ENCODE results near the gene RPL18A. TPM values are rescaled to one million over a fixed set of nuclear protein-coding genes. Genes with fewer than 3 reads are reported as not detected.
A peak's percentile ranks its signal among the peaks of the same experiment; 100 is the strongest.

RPL18A gene
- total RNA-seq, 1 donor from 2014 or later: 2,478 TPM

DNA sequence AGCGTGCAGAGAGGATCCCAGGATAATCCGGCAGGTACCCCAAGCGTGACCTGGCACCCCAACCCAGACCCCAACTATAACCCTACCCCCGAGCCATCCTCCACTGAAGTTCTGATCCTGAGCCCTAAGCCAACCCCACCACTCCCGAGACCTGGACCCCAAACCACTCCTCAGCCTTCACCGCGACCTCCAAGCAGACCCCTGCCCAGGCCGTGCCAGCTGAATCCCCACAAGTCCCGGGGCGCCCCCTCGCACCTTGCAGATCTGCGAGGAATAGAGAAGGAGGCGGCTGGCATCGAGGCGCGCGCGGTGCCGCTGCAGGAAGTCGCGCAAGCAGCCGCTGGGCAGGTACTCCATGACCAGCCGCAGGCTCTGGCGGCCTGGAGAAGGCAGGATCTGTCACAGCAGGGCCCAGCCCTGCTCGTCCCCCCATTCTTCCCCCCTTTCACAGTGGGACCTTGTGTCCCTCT is 28.3 kb upstream of the RPL18A start:
- H3K36me3 ChIP-seq (ENCODE audit: control insufficient read depth, insufficient read depth, low read length): no peaks in the 10 kb centered on the region
- TF ChIP-seq, protein P1, sequence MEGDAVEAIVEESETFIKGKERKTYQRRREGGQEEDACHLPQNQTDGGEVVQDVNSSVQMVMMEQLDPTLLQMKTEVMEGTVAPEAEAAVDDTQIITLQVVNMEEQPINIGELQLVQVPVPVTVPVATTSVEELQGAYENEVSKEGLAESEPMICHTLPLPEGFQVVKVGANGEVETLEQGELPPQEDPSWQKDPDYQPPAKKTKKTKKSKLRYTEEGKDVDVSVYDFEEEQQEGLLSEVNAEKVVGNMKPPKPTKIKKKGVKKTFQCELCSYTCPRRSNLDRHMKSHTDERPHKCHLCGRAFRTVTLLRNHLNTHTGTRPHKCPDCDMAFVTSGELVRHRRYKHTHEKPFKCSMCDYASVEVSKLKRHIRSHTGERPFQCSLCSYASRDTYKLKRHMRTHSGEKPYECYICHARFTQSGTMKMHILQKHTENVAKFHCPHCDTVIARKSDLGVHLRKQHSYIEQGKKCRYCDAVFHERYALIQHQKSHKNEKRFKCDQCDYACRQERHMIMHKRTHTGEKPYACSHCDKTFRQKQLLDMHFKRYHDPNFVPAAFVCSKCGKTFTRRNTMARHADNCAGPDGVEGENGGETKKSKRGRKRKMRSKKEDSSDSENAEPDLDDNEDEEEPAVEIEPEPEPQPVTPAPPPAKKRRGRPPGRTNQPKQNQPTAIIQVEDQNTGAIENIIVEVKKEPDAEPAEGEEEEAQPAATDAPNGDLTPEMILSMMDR (IDR thresholded peaks at IDR 0.05; ENCODE audit: insufficient read depth, low read length, poor library complexity, severe bottlenecking): no peak
- DNase-seq (ENCODE audit: low read depth): no peak
- H3K27me3 ChIP-seq (ENCODE audit: control insufficient read depth, insufficient read depth, low read length): peaks cover 13% of the 10 kb centered on the region
- peak overlapping the region; percentile 38 for H3K4me3 ChIP-seq (ENCODE audit: low read depth, low read length)

DNA sequence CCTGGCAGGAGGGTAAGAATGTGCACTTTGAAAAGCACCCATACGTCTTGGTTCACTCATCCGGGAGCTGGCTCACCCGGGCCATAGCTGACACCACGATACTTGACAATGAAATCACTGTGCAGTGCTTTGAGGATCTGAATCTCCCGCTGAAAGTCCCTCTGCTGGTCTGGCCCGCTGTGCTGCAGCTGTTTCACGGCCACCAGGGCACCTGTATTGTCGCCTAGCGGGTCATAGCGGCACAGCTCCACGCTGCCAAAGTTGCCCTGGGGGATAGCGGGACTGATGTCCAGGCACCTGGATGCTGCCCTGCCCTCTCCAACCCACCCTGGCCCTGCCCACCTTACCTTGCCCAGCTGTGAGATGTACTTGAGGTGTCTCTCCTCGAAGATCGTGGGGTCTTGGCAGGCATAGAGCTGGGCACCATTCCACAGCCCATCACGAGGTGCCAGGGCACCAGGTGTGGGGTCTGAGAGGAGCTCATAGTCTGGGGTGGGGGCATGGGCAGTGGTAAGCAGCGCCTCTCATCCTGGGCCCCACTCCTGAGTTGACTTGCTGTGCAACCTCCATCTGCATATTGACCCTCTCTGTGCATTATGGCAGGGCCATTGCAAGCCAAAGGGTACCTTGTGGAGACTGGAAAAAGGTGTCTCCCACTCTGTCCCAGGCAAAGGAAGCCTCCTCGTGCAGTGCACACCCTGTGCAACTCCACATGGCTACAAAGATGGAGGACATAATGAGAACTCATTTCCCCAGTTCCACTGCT is 27.1 kb upstream of the RPL18A start:
- Histone ChIP-seq H3K4me3 (ENCODE audit: low read depth, low read length) (no peak overlapping the region), H3K36me3 (ENCODE audit: control insufficient read depth, insufficient read depth, low read length) (no peaks in the 10 kb centered on the region), H3K27me3 (ENCODE audit: control insufficient read depth, insufficient read depth, low read length) (peaks cover 13% of the 10 kb centered on the region)
- DNase-seq (ENCODE audit: low read depth): no peak
- TF ChIP-seq, protein P1 (IDR thresholded peaks at IDR 0.05; ENCODE audit: insufficient read depth, low read length, poor library complexity, severe bottlenecking): no peak

DNA sequence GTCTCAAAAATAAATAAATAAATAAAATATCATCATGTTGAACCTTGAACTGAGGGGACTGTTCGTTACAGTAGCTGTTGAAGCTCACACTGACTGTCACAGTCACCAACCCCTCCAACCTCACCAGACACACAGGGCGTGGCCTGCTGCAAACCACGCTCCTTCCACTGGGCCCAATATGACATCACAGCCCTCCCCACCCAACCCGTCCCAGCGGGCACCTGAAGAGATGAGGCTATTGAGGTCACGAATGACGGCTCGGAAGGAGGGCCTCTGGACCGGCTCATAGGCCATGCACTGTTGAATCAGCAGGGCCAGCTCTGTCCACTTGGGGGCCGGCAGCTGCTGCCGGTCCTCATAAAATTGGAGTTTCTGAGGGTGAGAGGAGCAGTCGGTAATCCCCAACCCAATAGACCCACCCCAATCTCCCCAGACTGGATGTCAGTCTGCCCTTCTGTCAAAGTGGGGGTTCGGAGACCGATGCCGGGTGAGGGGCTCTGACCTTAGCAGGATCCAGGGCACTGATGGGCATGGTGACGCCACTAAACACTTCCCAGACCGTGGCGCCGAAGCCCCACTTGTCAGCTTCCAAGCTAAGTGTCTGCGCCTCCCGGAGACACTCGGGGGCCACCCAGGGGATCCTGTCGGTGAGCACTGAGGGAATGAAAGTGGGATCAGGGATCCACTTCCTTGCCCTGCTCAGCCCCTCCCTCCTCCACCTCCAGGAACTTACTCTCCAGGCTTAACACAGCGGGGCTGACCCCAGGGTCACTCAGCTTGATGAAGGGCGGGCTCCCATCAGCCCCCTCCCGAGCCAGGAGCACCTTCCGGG is 25.1 kb upstream of the RPL18A start:
- DNase-seq (ENCODE audit: low read depth): no peak
- H3K36me3 ChIP-seq (ENCODE audit: control insufficient read depth, insufficient read depth, low read length): no peaks in the 10 kb centered on the region
- TF ChIP-seq, protein P1 (IDR thresholded peaks at IDR 0.05; ENCODE audit: insufficient read depth, low read length, poor library complexity, severe bottlenecking): peak; percentile 9
- H3K27me3 ChIP-seq (ENCODE audit: control insufficient read depth, insufficient read depth, low read length): peaks cover 17% of the 10 kb centered on the region
- no peak overlapping the region for H3K4me3 ChIP-seq (ENCODE audit: low read depth, low read length)

DNA sequence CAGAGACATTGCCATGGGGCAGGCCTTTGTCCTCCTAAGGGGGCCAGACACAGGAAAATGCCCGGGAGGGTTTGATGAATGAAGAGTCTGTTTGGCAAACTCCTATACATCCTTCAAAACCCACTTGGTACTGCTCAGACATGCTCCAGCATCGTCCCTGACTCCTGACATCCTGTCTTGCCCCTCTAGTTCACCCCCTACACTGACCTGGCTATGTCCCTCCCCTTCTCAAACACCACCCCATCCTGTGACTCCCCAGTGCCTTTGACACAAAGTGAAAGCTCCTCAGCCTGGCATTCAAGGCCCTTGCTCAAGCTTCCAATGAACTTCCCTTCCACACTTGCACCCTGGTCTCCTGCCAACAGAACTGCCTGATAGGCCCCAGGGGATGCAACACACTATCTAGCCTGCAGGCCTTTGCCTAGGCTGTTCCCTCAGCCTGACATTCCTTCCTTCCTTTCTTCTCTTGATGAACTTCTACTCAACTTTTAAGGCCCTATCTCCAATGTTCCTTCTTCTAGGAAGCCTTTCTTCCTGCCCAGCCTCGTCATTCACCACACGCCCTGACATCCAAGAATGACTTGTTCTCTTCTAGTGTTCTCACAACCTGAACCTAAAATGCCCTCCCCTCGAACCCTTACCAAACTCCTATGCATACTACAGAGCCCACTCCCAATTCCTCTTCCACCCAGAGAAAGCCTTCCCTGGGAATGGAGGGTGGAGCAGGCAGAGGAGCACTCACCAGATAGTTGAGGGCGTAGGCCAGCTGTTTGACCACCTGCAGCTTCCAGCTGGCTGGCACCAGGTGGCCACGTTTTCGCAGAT is 24.3 kb upstream of the RPL18A start:
- no peaks in the 10 kb centered on the region for H3K36me3 ChIP-seq (ENCODE audit: control insufficient read depth, insufficient read depth, low read length)
- H3K27me3 ChIP-seq (ENCODE audit: control insufficient read depth, insufficient read depth, low read length): peaks cover 17% of the 10 kb centered on the region
- H3K4me3 ChIP-seq (ENCODE audit: low read depth, low read length): no peak overlapping the region
- DNase-seq (ENCODE audit: low read depth): no peak
- TF ChIP-seq, protein P1 (IDR thresholded peaks at IDR 0.05; ENCODE audit: insufficient read depth, low read length, poor library complexity, severe bottlenecking): no peak

DNA sequence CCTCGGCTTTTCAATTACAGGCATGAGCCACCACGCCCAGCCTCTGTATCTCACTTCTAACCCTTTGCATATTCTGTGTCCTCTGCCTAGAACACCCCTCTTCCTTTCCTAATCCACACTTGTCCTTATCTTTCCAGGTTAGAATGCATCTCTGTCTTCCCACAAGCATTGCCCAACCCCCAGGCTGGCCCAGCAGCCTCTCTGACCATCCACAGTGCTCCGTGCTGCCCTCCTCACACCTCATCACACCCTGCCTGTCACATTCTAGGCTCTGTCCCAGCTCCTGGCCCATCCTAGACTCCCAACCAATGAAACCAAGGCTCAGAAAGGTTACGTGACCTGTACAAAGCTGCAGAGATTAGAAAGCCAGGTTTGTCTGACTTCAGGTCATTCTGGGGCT is 23.2 kb upstream of the RPL18A start:
- DNase-seq (ENCODE audit: low read depth): no peak
- Histone ChIP-seq H3K4me3 (ENCODE audit: low read depth, low read length) (no peak overlapping the region), H3K27me3 (ENCODE audit: control insufficient read depth, insufficient read depth, low read length) (peaks cover 14% of the 10 kb centered on the region), H3K36me3 (ENCODE audit: control insufficient read depth, insufficient read depth, low read length) (no peaks in the 10 kb centered on the region)
- TF ChIP-seq, protein P1 (IDR thresholded peaks at IDR 0.05; ENCODE audit: insufficient read depth, low read length, poor library complexity, severe bottlenecking): no peak
